Germinal center (tissue), 1 donor: ENCODE measurements around the gene ARMC12.

Experiments used
- DNase-seq: peaks from one replicate; pipeline ENCODE4 v3.0.0; 2012; ENCODE audit warnings: mixed read lengths, low spot score

ARMC12 gene

DNA sequence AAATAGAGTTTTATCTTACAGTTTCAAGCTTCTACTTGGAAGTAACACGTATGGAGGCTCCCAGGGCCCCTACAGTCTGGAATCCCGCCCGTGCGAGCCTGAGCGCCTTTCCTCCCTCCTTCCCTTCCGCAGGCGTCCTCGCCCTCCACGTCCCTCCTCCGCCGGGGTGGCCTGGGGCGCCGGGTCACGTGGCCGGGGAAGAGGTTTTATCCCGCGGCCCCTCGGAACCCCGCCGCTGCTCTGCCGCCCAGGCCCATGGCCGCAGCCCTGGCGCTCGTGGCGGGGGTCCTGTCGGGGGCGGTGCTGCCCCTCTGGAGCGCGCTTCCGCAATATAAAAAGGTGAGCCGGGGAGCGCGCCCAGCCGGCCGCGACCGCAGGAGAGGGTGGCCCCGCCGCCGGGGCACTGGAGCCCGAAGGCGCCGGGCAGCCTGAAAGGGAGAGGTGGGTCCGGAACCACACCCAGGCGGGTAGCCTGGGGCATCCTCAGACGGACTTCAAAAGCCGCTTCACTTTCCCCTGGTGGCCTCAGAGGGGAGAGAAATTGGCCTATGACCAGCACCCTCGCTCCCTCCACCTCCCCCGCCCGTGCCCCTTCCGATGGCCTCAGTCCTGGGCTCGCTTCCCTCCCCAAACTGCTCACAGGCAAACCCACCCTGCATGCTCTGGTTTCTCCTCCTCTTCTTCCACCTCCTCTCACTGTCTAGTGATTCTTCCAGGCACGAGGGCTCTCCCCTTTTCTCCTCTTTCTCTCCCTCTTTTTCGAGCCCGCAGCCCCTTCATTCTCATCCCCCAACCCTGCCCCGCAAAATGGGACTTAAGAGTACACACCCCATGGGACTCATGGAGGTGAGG is 39.8 kb downstream of the ARMC12 start, which contains the start of gene CLPSL2:
TSS of gene CLPSL2 (plus strand) at position 235 of the 852 bp plus-strand sequence. CDS start at position 256, 21 bp downstream.
- DNase-seq, result peak; percentile 58

DNA sequence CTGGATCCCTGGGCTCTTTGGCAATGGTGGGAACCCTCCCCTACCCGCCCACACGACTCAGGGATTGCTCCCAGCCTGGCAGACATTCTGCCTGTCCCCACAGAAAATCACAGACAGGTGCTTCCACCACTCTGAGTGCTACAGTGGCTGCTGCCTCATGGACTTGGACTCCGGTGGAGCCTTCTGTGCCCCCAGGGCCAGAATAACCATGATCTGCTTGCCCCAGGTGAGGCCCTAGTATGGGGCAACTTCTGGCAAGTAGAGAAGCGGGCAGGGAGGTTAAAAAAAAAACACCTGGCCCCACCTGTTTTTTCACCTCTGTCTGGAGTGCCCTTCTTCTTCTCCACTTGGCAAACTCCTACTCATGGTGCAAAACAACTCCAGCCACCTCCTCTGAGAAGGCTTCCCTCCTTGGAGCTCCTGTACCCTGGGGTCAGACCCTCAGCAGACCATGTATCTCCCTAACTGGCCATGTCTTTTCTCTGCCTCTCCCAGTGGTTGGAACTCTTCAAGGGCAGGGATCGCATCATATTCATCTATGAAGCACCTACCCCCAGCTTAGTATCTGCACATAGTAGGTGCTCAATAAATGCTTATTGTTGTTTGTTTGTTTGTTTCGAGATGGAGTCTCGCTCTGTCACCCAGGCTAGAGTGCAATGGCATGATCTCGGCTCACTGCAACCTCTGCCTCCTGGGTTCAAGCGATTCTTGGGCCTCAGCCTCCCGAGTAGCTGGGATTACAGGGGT is 40.7 kb downstream of the ARMC12 start:
- DNase-seq, result no peak

DNA sequence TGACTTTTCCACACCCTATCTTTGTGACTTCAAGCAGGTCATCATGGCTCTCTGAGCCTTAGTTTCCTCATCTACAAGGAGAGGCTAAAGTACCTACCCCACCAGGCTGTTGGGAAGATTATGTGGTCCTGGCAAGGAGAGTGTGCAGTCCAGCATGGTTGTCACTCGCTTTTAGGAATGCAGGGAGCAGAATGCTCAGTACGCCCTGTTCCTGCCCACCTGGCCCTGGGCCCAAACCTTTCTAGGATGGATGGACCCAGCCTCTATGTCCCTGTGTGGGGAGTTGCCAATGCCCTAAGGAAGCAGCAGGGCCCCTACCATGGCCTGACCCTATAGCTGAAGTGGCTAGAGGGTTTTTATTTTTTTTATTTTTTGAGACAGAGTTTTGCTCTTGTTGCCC is 41.6 kb downstream of the ARMC12 start:
- DNase-seq, result no peak

DNA sequence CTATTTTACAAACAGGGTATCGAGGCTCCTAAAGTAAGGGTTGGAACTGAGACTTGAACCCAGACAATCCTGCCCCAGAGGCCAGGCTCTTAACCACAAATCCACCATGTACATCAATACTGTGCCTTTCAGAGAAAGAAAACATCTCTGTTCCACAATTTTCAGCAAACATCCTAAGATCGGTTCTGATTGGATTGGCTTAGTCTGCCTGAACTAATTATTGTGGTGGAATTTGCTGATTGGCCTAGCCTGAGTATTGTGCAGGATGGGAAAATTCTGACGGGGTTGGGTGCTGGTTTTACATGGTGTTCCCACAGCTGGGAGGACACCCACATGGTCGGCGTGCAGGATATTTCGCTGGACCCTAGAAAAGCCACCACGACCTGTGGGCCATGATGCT is 43.9 kb downstream of the ARMC12 start, which contains the start of gene CLPSL1:
TSS of gene CLPSL1 (plus strand) at position 301 of the 400 bp plus-strand sequence. CDS start at position 393, 92 bp downstream.
- no peak for DNase-seq

DNA sequence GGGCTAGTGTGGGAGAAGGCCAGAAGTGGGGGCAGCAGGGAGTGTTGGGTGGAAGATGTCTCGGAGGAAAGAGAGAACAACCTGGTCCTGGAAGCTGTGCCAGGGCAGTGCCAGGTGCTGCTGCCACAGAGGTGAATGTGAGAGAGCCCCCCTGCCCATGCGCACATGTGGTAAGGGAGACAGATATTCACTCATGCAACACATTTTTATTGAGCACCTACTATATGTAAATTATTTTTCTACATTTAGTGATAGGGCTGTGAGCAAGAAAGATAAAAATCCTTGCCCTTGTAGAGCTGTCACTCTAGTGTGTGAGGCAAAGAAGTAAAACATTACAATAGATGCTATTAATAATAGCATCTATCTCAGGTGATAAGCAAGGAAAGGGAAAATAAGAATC is 44.5 kb downstream of the ARMC12 start:
- DNase-seq, result no peak

DNA sequence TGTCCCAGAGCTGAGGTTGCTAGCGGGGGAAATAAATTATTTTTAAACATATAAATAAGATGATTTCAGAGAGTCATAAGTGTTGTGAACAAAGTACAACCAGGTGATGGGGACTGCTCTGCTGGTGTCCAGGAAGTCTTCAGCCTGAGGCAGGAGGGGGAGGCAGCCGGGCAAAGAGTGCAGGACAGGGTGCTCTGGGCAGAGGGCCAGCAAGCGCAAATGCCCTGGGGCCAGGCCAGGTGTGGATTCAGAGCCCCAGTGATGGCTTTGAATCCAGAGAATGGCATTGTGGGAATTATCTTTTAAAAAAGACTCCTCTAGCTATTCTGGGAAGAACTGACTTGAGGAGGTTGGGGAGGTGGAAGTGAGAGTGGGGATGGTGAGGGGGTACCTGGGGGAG is 45.6 kb downstream of the ARMC12 start:
- DNase-seq, result no peak

DNA sequence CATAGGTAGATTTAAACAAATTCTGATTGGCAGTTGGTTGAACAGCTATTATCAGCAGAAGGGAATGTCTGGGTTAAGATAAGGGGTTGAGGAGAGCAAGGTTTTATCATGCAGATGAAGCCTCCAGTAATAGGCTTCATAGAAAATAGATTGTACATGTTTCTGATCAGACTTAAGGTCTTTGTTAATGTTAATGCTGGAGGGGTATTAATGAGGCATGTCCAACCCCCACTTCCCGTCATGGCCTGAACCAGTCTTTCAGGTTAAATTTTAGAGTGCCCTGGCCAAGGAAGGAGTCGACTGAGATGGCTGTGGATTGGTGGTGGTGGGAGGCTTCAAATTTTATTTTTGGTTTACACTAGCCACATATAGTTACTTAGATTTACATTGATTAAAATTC is 47.4 kb downstream of the ARMC12 start:
- DNase-seq, result no peak

DNA sequence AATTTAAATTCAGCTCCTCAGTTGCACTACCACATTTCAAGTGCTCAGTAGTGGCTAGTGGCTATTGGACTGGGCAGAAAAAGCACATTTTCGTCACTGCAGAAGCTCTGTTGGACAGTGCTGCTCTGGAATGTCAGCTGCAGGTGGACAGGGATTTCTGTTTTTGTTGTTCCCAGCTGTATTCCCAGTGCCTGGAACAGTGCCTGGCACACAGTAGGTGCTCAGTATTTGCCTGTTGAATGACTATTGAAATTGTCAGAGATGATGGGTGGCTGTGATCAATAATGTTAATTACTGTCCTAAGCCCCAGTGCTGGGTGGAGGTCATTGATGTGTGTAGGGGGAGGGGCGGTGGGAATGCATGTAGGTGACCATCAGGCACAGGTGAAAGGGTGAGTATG is 49.4 kb downstream of the ARMC12 start:
- no peak for DNase-seq

DNA sequence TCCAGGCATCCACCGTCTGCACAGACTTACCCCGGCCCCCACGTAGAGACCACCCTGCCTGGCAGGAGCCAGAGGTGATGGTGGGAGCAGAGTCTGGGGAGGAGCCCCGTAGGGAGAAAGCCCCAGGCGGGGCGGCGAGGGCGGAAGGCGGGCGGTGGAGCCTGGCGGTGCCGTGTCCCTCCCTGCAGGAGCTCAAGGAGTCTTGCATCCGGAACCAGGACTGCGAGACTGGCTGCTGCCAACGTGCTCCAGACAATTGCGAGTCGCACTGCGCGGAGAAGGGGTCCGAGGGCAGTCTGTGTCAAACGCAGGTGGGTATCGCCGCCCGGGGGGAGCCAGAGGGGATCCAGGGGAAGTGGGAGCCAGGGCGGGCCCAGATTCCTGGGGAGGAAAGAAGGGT is 50.0 kb downstream of the ARMC12 start:
- DNase-seq, result no peak

DNA sequence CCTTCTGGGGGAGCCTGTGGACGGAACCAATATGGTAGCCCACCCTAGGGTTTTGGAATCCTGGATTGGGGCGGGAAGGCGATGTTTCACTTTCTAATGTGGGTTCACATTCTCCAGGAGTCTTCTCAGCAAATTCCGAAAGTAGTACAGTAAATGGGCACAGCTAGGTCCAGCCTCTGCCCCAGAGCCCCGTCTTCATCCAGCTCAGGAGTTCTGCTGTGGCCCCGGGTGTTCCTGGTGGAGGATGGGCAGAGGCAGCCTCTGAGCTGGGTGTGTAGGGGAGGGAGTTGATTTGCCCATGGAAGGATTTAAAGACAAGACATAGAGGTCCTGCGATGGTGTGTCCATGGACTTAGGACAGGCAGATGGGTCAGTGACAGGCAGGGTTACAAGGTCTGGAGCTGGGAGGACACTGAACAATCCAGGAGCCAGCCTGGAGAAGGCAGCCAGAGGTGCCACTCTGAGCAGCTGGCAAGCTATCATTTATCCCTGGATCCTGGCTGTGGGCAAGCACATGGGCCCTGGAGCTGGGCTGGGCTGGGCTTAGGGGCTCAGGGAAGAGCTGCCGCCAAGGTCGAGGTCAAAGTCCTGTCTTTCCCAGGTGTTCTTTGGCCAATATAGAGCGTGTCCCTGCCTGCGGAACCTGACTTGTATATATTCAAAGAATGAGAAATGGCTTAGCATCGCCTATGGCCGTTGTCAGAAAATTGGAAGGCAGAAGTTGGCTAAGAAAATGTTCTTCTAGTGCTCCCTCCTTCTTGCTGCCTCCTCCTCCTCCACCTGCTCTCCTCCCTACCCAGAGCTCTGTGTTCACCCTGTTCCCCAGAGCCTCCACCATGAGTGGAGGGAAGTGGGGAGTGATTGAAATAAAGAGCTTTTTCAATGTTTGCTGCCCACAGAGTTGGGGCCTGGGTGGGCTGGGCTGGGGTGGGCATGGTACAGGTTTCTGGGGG is 50.7 kb downstream of the ARMC12 start:
- DNase-seq, result no peak

DNA sequence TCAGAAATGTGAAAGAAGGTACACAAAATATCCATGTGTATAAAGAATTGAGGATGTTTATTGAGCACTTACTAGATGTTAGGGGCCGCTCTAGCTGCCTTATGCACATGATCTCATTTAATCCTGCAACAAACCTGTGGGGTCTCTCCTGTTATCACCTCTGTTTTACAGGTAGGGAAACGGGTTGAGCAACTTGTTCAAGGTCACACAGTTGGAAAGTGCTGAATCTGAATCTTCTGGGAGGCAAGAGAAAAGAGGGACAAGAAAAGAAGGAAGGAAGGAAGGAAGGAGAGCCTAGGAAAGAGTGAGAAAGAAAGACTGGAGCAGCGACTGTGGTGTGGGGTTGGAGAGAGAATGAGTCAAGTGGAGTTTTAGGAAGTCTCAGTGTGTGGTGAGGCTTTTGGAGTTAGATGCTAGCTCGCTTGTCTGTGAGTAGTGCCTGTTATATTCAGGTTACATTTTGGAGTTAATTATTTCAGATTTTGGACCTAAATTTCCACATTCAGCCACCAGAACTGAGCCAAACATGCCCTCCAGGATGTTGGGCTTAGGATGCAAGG is 51.7 kb downstream of the ARMC12 start:
- no peak for DNase-seq

DNA sequence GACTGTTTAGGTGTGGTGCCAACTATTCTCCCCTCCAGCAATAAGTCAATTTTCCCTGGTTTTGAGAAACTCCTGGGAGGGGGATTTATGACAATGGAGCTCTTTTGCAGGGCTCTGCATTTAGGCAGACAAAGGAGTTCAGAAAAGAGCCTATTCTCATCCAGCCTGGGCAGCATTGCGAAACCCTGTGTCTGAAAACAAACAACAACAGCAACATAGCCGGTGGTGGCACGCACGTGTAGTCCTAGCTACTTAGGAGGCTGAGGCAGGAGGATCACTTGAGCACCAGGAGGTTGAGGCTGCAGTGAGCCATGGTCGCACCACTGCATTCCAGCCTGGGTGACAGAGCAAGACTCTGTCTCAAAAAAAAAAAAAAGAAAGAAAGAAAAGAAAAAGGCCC is 53.9 kb downstream of the ARMC12 start:
- DNase-seq, result no peak

DNA sequence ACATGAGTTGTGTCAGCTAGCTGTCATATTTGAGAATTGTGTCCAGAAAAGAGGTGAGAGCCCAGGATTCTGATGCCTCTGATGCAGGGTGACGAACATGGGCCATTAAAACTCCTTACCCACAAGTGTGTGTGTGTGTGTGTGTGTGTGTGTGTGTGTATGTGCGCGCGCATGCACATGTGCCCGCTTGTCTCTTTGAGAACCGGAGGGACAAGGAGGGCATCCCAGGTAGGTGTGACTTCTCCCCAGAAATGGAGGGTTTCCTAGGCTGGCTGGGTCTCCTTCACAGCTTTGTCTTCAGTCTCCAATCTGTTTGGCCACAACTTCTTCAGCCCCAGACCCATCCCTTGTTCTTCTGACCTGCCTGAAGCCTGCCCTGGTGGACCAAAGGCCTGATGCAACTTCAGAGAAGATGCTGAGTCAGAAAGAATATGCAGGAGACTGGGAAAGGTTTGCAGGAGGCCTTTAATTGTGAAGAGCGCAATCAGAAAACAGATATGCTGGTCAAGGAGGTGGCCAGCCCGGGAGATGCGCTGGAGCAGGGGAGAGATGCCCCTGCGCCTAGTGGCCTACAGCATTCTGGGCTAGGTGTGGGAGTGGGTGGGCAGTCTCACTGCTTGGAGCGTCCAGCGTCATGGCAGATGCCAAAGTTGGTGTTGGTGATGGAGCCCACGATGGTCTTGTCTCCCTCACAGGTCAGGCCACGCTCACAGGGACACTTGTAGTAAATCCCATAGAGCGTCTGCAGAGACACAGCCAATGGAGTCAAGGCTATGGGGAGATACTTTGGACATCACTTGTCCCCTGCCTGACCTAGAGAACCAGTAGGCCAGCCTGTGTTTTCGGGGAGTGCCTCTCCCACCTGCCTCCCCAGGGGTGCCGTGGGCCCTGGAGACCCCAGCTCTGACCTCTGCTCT is 58.0 kb downstream of the ARMC12 start:
- DNase-seq, result no peak

DNA sequence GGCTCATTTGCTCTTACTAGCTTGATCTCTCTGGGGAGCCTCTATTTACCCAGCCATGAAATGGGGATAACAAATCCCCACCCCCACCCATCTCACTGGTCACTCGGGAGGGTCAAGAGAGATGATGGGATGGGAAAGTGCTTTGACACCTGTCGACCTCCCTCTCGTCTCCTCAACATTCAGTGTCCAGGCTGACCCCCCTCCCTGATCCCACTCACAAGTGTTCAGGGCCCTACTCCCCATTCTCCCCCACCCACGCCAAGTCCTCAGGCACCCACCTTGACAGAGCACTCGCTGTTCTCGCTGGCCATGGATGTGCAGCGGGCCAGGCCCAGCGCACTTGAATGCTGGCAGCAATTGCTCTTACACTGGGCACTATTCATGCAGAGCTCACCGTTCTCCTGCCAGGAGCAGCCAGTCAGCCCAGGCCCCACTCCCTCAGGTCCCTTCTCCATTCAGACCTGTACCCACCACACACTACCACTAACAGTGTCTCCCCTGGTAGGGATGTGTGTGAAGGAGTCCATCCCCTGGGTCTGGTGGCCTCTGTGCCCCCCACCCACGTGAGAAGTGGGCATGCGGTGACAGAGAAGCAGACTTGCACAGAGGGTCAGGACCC is 58.7 kb downstream of the ARMC12 start:
- DNase-seq, result no peak

DNA sequence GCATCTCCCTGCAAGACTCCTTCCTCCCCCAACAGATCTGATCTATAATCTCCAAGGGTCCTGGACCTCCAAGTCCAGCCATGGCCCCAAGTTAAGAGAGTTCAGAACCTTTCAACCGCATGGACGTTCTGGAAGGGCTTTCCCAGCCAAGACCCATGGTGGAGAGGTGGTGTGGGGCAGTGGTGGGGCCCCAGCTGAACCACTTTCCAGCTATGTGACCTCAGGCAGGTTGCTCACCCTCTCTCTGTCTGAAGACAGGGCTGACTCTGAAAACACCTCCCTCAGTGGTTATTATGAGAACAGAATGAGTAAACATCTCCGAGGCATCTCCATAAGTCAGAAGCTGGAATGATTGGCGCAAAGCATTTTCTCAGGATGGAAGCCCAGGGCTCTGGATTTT is 59.4 kb downstream of the ARMC12 start:
- DNase-seq, result no peak

DNA sequence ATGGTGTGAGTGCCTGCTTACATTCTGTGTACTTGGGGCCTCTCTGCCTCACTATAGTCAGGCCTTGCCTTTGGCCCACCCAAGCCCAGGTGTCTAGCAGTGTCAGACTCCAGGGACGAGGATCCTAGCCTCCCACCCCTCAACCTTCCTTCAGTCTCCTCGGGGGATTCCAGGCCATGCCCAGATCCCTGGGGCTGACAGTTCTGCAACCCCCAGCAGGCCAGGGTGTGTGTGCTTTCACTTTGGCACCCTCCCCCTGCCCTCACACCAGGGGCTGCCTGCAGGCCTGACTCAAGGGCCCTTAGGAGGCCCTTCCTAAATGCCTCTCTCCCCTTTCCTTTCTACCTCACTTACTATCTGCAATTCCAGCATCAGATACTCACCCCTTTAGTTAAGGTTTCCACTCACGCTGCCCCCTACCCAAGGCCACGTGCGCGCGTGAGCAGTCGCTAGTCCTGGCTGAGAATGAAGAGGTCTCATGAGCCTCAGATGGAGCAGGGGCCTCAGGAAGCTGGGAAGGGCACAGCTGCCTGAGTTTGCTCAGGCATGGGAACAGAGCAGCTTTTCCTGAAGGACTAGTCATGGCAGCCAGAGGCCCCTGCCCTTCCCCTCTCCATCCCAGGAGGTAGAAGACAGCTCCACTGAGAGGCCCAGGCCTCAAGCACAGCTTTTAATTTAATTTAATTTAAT is 61.1 kb downstream of the ARMC12 start:
- no peak for DNase-seq
